Measurements from ENCODE around the gene RCN1.

DNA sequence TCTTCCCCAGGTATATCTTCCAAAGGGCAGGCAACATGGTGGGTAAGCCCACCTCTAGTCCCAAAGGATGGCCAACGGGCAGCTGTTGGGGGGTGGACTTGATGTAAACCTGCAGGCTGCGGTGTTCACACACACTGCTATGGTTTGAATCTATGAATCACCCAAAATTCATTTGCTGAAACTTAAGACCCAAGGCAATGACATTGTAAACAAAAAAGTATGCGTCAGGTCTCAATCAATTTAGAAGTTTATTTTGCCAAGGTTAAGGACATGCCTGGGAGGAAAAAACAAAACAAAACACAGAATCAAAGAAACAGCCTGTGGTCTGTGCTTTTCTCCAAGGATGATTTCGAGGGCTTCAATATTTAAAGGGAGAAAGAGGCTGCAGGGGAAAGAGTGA, 18.3 kb downstream of the RCN1 start:
- TF ChIP-seq POLR2A (IDR thresholded peaks at IDR 0.05), result no peak
- TF ChIP-seq, protein P1, sequence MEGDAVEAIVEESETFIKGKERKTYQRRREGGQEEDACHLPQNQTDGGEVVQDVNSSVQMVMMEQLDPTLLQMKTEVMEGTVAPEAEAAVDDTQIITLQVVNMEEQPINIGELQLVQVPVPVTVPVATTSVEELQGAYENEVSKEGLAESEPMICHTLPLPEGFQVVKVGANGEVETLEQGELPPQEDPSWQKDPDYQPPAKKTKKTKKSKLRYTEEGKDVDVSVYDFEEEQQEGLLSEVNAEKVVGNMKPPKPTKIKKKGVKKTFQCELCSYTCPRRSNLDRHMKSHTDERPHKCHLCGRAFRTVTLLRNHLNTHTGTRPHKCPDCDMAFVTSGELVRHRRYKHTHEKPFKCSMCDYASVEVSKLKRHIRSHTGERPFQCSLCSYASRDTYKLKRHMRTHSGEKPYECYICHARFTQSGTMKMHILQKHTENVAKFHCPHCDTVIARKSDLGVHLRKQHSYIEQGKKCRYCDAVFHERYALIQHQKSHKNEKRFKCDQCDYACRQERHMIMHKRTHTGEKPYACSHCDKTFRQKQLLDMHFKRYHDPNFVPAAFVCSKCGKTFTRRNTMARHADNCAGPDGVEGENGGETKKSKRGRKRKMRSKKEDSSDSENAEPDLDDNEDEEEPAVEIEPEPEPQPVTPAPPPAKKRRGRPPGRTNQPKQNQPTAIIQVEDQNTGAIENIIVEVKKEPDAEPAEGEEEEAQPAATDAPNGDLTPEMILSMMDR (IDR thresholded peaks at IDR 0.05), result no peak
- no peak for TF ChIP-seq POLR2AphosphoS5 (IDR thresholded peaks at IDR 0.05)

All from upper lobe of left lung (tissue), 4 donors.